Glutamatergic neuron (in vitro differentiated cells): ENCODE results near the gene SCTR. TPM values are rescaled to one million over a fixed set of nuclear protein-coding genes. Genes with fewer than 3 reads are reported as not detected.

Source experiments
- DNase-seq: peaks from one replicate; pipeline ENCODE4 v3.0.0; 2022
- H3K27ac Mint-ChIP-seq: one replicate; pipeline ENCODE4 v1.8.0; 2020; ENCODE audit warnings: mild to moderate bottlenecking, mixed read lengths, inconsistent platforms; ENCODE audit not compliant: unreplicated experiment
- H3K27me3 Mint-ChIP-seq: one replicate; pipeline ENCODE4 v1.8.0; 2020; ENCODE audit warnings: mild to moderate bottlenecking, moderate library complexity, mixed read lengths, inconsistent platforms; ENCODE audit not compliant: unreplicated experiment
- H3K36me3 Mint-ChIP-seq: one replicate; pipeline ENCODE4 v1.8.0; 2020; ENCODE audit warnings: mild to moderate bottlenecking, mixed read lengths, inconsistent platforms; ENCODE audit not compliant: unreplicated experiment
- H3K4me1 Mint-ChIP-seq: one replicate; pipeline ENCODE4 v1.8.0; 2020; ENCODE audit warnings: mild to moderate bottlenecking, low read depth, mixed read lengths, inconsistent platforms; ENCODE audit not compliant: unreplicated experiment
- H3K4me3 Mint-ChIP-seq: one replicate; pipeline ENCODE4 v1.8.0; 2020; ENCODE audit warnings: mild to moderate bottlenecking, mixed read lengths, inconsistent platforms; ENCODE audit not compliant: unreplicated experiment
- H3K9me3 Mint-ChIP-seq: one replicate; pipeline ENCODE4 v1.8.0; 2020; ENCODE audit warnings: mild to moderate bottlenecking, moderate library complexity, mixed read lengths, inconsistent platforms; ENCODE audit not compliant: unreplicated experiment
- total RNA-seq: library from RNA; stranded (reverse); fragmentation: NEBNext Ultra II Directional; extraction: Animal tissue kit (Norgen Biotek cat#: 25700); gene quantifications from one replicate; pipeline ENCODE4 v1.2.1, GENCODE V29; 2021; ENCODE audit not compliant: unreplicated experiment
- TF ChIP-seq, protein P1 (sequence below): fragments of 200-600 bp; sonication (generic); IDR thresholded peaks from one replicate; pipeline ENCODE4 v1.5.0; 2021; ENCODE audit not compliant: partially characterized antibody, unreplicated experiment

The SCTR gene
- total RNA-seq, 1 donor from 2014 or later: not detected

DNA sequence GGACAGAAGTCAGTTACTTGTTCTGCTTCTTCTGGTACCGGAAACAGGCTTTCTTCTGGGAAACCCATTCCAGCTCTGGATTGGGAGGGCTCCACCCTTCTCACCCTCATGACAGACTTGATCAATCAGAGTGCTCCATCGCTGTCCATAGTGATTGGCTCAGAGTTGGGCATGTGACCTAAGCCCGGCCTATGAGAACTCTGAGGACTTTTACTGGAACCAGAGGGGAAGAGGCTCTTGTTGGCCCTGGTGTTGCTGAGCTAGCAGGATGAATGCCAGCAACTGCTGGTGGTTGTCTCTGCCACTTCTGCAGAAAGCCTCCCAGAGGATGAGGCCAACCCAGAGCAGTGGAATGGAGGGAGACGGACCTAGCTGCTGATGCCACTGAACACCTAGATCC, 59.3 kb downstream of the SCTR start:
- Mint-ChIP-seq H3K4me3 (no peak overlapping the region), H3K27me3 (no peaks in the 10 kb centered on the region), H3K27ac (no peak overlapping the region), H3K9me3 (peaks cover 2% of the 10 kb centered on the region), H3K4me1 (no peaks in the 10 kb centered on the region), H3K36me3 (no peaks in the 10 kb centered on the region)
- TF ChIP-seq, protein P1, sequence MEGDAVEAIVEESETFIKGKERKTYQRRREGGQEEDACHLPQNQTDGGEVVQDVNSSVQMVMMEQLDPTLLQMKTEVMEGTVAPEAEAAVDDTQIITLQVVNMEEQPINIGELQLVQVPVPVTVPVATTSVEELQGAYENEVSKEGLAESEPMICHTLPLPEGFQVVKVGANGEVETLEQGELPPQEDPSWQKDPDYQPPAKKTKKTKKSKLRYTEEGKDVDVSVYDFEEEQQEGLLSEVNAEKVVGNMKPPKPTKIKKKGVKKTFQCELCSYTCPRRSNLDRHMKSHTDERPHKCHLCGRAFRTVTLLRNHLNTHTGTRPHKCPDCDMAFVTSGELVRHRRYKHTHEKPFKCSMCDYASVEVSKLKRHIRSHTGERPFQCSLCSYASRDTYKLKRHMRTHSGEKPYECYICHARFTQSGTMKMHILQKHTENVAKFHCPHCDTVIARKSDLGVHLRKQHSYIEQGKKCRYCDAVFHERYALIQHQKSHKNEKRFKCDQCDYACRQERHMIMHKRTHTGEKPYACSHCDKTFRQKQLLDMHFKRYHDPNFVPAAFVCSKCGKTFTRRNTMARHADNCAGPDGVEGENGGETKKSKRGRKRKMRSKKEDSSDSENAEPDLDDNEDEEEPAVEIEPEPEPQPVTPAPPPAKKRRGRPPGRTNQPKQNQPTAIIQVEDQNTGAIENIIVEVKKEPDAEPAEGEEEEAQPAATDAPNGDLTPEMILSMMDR: no peak
- DNase-seq: no peak

DNA sequence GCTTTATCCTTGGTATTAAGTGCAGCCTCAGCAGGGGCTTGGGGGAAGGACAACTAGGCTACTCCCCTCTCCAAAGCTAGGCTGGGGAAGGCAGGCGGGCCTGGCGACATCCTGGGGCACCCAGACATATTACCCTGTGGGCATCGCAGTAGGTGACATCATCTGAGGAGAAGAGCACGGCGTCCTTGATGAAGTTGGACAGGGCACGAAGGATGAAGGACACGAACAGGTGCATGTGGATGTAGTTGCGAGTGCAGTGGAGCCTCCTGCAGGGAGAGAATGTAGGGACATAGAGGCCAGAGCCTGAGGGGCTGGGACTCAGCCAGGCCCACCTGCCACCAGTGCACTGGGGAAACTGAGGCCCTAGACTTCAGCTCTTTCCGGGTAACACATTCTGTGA, 60.3 kb downstream of the SCTR start:
- Mint-ChIP-seq H3K27me3 (no peaks in the 10 kb centered on the region), H3K9me3 (peaks cover 2% of the 10 kb centered on the region), H3K36me3 (no peaks in the 10 kb centered on the region), H3K27ac (no peak overlapping the region), H3K4me1 (no peaks in the 10 kb centered on the region), H3K4me3 (no peak overlapping the region)
- TF ChIP-seq, protein P1: no peak
- no peak for DNase-seq

- Mint-ChIP-seq H3K9me3 (peaks cover 2% of the 10 kb centered on the region), H3K27ac (no peak overlapping the region), H3K4me3 (no peak overlapping the region), H3K36me3 (no peaks in the 10 kb centered on the region), H3K4me1 (no peaks in the 10 kb centered on the region), H3K27me3 (no peaks in the 10 kb centered on the region)
- no peak for DNase-seq
- TF ChIP-seq, protein P1: no peak
These were observed 61.1 kb downstream of the SCTR start for GRCh38 chr2:119463136-119463535.

DNA sequence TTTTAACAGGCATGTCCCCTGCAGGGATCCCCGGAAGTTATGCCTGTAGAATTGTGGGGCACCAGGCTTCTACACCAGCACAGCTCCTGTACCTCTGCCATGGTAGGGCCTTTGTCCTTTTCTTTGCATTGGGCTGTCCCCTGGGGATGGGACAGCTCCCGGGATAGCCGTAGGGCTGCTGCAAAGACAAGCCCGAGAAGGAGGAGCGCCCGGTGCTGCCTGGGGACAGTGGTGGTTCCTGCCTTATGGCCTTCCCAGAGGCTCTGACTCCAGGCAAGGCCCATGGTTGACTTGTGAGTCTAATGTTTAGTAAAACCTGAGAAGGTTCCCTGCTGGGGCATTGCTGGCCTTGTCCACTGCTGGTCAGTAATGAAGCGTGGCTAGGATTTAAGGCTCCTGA, 61.7 kb downstream of the SCTR start:
- DNase-seq: no peak
- Mint-ChIP-seq H3K9me3 (peaks cover 2% of the 10 kb centered on the region), H3K36me3 (no peaks in the 10 kb centered on the region), H3K4me3 (no peak overlapping the region), H3K27ac (no peak overlapping the region), H3K4me1 (no peaks in the 10 kb centered on the region), H3K27me3 (no peaks in the 10 kb centered on the region)
- TF ChIP-seq, protein P1: no peak

DNA sequence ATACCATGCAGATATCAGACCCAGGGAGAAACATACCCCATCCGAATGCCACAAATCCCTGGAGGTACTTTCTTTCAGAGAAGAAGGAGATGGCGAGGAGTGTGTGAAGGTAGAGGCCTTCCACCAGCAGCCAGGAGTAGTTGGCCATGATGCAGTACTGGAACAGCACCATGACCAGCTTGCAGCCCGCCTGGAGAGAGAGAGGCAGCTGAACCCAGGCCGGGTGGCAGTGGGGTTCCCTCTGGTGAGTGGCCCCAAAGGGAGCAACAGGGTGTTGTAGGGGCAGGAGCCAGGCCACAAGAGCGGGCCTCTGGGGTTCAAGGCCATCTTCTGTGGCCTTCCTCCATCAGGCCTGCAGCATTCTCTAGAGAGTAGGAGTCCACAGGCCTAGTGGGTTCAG, 62.5 kb downstream of the SCTR start:
- TF ChIP-seq, protein P1: no peak
- no peaks in the 10 kb centered on the region for H3K36me3 Mint-ChIP-seq

More for the DNA sequence above, 62.5 kb downstream of the SCTR start:
- Mint-ChIP-seq H3K27me3 (no peaks in the 10 kb centered on the region), H3K4me3 (no peak overlapping the region), H3K4me1 (no peaks in the 10 kb centered on the region), H3K27ac (no peak overlapping the region), H3K9me3 (peaks cover 2% of the 10 kb centered on the region)
- no peak for DNase-seq
